ENCODE data around the gene SNX32.

GRCh38 chr11:65843811-65844210, 10.0 kb downstream of the SNX32 start:
- TF ChIP-seq, protein P1, sequence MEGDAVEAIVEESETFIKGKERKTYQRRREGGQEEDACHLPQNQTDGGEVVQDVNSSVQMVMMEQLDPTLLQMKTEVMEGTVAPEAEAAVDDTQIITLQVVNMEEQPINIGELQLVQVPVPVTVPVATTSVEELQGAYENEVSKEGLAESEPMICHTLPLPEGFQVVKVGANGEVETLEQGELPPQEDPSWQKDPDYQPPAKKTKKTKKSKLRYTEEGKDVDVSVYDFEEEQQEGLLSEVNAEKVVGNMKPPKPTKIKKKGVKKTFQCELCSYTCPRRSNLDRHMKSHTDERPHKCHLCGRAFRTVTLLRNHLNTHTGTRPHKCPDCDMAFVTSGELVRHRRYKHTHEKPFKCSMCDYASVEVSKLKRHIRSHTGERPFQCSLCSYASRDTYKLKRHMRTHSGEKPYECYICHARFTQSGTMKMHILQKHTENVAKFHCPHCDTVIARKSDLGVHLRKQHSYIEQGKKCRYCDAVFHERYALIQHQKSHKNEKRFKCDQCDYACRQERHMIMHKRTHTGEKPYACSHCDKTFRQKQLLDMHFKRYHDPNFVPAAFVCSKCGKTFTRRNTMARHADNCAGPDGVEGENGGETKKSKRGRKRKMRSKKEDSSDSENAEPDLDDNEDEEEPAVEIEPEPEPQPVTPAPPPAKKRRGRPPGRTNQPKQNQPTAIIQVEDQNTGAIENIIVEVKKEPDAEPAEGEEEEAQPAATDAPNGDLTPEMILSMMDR (IDR thresholded peaks at IDR 0.05): no peak
- TF ChIP-seq POLR2A (IDR thresholded peaks at IDR 0.05): no peak
